Measurements from ENCODE around the gene SPACA1. TPM values are rescaled to one million over a fixed set of nuclear protein-coding genes. Genes with fewer than 3 reads are reported as not detected.
"Not testable (repeated sequence)": the region's sequence is repeated elsewhere in the genome, so short reads cannot be mapped to it uniquely, and the experiment has no call there.

The SPACA1 gene, protein sequence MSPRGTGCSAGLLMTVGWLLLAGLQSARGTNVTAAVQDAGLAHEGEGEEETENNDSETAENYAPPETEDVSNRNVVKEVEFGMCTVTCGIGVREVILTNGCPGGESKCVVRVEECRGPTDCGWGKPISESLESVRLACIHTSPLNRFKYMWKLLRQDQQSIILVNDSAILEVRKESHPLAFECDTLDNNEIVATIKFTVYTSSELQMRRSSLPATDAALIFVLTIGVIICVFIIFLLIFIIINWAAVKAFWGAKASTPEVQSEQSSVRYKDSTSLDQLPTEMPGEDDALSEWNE
- not detected for total RNA-seq
- long read RNA-seq: 0 reads

DNA sequence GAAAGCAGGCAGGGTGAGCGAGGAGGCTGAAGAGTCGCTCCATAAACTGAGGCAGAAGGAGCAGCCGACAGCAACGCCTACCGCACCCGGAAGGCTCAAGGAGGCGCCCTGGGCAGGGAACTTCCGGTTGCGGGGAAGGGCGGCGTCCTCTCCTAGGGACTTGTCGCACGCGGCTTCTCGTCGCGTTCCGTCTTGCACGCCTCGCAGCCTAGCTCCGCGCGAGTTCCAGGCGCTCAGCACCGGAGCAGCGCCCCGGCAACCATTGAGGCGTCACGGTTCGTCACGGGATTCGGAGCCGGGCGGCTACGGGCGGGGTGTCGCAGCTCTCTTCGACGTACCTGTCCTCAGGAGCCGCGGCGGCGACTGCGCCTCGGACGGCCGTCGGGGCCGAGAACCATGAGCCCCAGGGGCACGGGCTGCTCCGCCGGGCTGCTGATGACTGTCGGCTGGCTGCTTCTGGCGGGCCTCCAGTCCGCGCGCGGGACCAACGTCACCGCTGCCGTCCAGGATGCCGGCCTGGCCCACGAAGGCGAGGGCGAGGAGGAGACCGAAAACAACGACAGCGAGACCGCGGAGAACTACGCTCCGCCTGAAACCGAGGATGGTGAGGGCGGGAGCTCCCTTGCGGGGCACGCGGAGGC is at the start of gene SPACA1:
Gene SPACA1, plus strand, starts transcription at position 332 of the 641 bp plus-strand sequence. Its CDS starts 65 bp downstream, at position 397.
- H3K27ac ChIP-seq: no peak within 1 kb of the TSS
- H3K27me3 ChIP-seq: no peaks in the 10 kb centered on the region
- DNase-seq (no peak), ATAC-seq (no peak)
- no peaks in the 10 kb centered on the region for H3K4me1 ChIP-seq
- no peak within 1 kb of the TSS for H3K4me3 ChIP-seq
- WGBS (ENCODE audit: insufficient coverage, low coverage, low lambda C conversion rate, missing lambda C conversion rate): 61% methylated on average over 54 of the region's 77 CpGs
- no peaks in the 10 kb centered on the region for H3K36me3 ChIP-seq
- intact Hi-C loops (cut with DNase I): no loop called here
- TF ChIP-seq, protein P1, sequence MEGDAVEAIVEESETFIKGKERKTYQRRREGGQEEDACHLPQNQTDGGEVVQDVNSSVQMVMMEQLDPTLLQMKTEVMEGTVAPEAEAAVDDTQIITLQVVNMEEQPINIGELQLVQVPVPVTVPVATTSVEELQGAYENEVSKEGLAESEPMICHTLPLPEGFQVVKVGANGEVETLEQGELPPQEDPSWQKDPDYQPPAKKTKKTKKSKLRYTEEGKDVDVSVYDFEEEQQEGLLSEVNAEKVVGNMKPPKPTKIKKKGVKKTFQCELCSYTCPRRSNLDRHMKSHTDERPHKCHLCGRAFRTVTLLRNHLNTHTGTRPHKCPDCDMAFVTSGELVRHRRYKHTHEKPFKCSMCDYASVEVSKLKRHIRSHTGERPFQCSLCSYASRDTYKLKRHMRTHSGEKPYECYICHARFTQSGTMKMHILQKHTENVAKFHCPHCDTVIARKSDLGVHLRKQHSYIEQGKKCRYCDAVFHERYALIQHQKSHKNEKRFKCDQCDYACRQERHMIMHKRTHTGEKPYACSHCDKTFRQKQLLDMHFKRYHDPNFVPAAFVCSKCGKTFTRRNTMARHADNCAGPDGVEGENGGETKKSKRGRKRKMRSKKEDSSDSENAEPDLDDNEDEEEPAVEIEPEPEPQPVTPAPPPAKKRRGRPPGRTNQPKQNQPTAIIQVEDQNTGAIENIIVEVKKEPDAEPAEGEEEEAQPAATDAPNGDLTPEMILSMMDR (IDR thresholded peaks at IDR 0.05): no peak
- no peak for TF ChIP-seq POLR2A (IDR thresholded peaks at IDR 0.05)
- H3K9me3 ChIP-seq: no peaks in the 10 kb centered on the region

DNA sequence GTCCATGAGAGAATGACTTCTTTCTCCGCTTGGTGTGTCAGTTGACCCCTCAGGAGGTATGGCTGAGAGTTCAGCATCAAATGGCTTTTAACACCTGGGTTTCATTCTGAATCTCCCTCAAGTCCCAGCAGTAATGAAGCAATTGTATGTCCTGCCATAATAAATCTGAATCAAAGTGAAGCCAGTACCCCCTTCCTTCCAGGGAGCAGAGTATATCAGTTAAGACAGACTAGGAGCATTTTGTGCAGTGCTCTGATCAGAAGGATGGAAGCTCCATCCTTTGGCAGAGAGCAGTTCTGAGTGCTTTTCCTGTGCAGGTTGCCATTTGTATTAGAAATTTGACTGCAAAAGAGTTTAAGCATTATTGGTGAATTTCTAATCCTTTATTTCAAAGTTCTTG is 46.9 kb upstream of the SPACA1 start:
- Histone ChIP-seq H3K36me3 (no peaks in the 10 kb centered on the region), H3K9me3 (no peaks in the 10 kb centered on the region), H3K4me1 (no peaks in the 10 kb centered on the region), H3K27ac (no peak overlapping the region), H3K4me3 (no peak overlapping the region), H3K27me3 (no peaks in the 10 kb centered on the region)
- ATAC-seq: no peak
- no CpG with 5 or more reads among the region's 1 CpG for WGBS (ENCODE audit: insufficient coverage, low coverage, low lambda C conversion rate, missing lambda C conversion rate)
- DNase-seq: no peak
- intact Hi-C loops (cut with DNase I): no loop called here
- TF ChIP-seq, protein P1 (IDR thresholded peaks at IDR 0.05): no peak
- TF ChIP-seq POLR2A (IDR thresholded peaks at IDR 0.05): no peak

DNA sequence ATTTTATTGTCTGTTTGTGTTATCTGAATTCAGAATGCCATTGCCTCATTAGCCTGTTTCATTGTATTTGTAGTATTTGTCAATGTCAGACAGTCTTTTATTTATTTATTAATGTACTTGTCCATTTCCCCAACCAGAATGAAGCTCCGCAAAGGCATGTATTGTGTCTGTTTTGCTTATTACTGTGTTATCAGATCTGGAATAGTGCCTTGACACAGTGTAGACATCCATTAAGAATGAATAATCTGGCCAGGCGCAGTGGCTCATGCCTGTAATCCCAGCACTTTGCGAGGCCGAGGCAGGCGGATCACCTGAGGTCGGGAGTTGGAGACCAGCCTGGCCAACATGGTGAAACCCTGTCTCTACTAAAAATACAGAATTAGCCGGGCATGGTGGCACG is 46.4 kb upstream of the SPACA1 start:
- H3K4me3 ChIP-seq; intact Hi-C loops (cut with DNase I); H3K36me3 ChIP-seq; H3K9me3 ChIP-seq; DNase-seq; H3K27ac ChIP-seq; H3K4me1 ChIP-seq; H3K27me3 ChIP-seq; ATAC-seq: not testable (repeated sequence)
- WGBS (ENCODE audit: insufficient coverage, low coverage, low lambda C conversion rate, missing lambda C conversion rate): 88% methylated on average over 8 of the region's 8 CpGs

DNA sequence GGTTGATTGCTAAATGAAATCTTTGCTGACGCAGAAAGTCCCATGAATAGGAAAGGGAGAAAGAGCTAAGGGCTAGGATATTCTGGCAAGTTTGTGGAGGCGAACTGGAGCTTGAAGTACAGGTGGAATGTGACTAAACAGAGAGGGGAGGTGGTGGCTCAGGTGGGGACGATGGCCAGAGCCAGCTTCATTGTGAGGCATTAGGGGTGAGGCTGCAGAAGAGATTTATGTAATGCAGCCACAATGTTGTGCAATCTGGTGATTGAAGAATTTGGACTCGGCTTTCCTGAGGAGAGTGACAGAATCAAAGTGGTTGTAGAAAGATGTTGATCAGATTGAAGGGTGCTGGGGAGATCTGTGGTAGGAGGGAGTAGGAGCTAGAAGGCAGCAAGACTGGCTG is 42.9 kb upstream of the SPACA1 start:
- Histone ChIP-seq H3K27ac (no peak overlapping the region), H3K9me3 (no peaks in the 10 kb centered on the region), H3K27me3 (no peaks in the 10 kb centered on the region), H3K36me3 (no peaks in the 10 kb centered on the region), H3K4me1 (no peaks in the 10 kb centered on the region), H3K4me3 (no peak overlapping the region)
- DNase-seq: no peak
- no peak for TF ChIP-seq POLR2A (IDR thresholded peaks at IDR 0.05)
- TF ChIP-seq, protein P1 (IDR thresholded peaks at IDR 0.05): no peak
- 39% methylated on average over 4 of the region's 4 CpGs for WGBS (ENCODE audit: insufficient coverage, low coverage, low lambda C conversion rate, missing lambda C conversion rate)
- intact Hi-C loops (cut with DNase I): no loop called here
- peak in 3 of 4 donors; percentile 25 to 71 (median 62) for ATAC-seq

DNA sequence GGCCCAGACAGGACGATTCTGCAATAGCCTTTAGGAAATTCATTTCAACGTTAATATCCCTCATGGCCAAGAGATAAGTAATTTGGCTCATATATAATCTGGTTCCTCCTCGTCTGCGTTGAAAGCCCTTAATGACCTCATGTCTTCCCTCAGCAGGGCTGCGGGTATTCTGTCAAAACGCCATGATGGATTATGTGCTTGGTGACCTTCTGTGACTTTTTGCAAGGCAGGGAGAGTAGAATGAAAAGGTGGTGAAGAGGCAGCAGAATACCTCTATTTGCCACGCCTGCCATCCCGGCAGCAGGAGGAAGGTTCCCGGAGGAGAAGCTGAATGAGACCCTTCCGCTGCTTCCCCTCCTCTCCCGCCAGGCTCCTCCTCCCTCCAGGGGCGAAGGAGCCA is 41.1 kb upstream of the SPACA1 start:
- Histone ChIP-seq H3K4me3 (no peak overlapping the region), H3K36me3 (no peaks in the 10 kb centered on the region), H3K9me3 (no peaks in the 10 kb centered on the region), H3K4me1 (no peaks in the 10 kb centered on the region), H3K27me3 (no peaks in the 10 kb centered on the region), H3K27ac (no peak overlapping the region)
- TF ChIP-seq POLR2A (IDR thresholded peaks at IDR 0.05): no peak
- TF ChIP-seq, protein P1 (IDR thresholded peaks at IDR 0.05): no peak
- intact Hi-C loops (cut with DNase I): no loop called here
- DNase-seq (no peak), ATAC-seq (no peak)
- WGBS (ENCODE audit: insufficient coverage, low coverage, low lambda C conversion rate, missing lambda C conversion rate): 43% methylated on average over 11 of the region's 12 CpGs
